Mesenchymal stem cell (in vitro differentiated cells and primary cell): Measurements from ENCODE around the gene NDST3.

Experiments used
- DNase-seq: peaks from one replicate; pipeline ENCODE4 v3.0.0-alpha.2; 2013
- H2AFZ ChIP-seq: one replicate; pipeline ENCODE4 v1.6.1; 2013; ENCODE audit warnings: low read depth, mild to moderate bottlenecking, control low read depth, inconsistent platforms, low read length, moderate library complexity
- H2AK5ac ChIP-seq: 2 replicates; pipeline ENCODE4 v1.6.1; 2013; ENCODE audit warnings: low read length, moderate library complexity, mild to moderate bottlenecking, inconsistent platforms; ENCODE audit not compliant: severe bottlenecking
- H2BK120ac ChIP-seq: one replicate; pipeline ENCODE4 v1.6.1; 2013; ENCODE audit warnings: low read depth, mild to moderate bottlenecking, inconsistent platforms, low read length, moderate library complexity
- H2BK12ac ChIP-seq, 2 experiments: one replicate each; pipeline ENCODE4 v1.6.1; 2013; ENCODE audit warnings: inconsistent platforms in 2 of 2, low read length in 2 of 2, mild to moderate bottlenecking in 2 of 2, moderate library complexity in 2 of 2, control low read depth in 1 of 2
- H2BK15ac ChIP-seq: one replicate; pipeline ENCODE4 v1.6.1; 2013; ENCODE audit warnings: mild to moderate bottlenecking, low read depth, inconsistent platforms; ENCODE audit not compliant: poor library complexity, severe bottlenecking
- H2BK5ac ChIP-seq: 2 replicates; pipeline ENCODE4 v1.6.1; 2013; ENCODE audit warnings: low read depth, mild to moderate bottlenecking, low read length, control low read depth, inconsistent platforms; ENCODE audit not compliant: poor library complexity, severe bottlenecking
- H3K14ac ChIP-seq, 2 experiments: one replicate each; pipeline ENCODE4 v1.6.1; 2013; ENCODE audit warnings: inconsistent platforms in 2 of 2, low read length in 2 of 2, control low read depth in 1 of 2, mild to moderate bottlenecking in 1 of 2, moderate library complexity in 1 of 2
- H3K18ac ChIP-seq, 2 experiments: one replicate each; pipeline ENCODE4 v1.6.1; 2013; ENCODE audit warnings: inconsistent platforms in 2 of 2, low read length in 2 of 2, control low read depth in 1 of 2, low read depth in 1 of 2, mild to moderate bottlenecking in 1 of 2
- H3K23ac ChIP-seq, 2 experiments: one replicate each; pipeline ENCODE4 v1.6.1; 2013; ENCODE audit warnings: inconsistent platforms in 2 of 2, low read length in 2 of 2, mild to moderate bottlenecking in 2 of 2, moderate library complexity in 2 of 2, control low read depth in 1 of 2
- H3K27ac ChIP-seq: 2 replicates; pipeline ENCODE4 v1.5.1; 2013; ENCODE audit warnings: mild to moderate bottlenecking, moderate library complexity, low read length, control low read depth, inconsistent platforms; ENCODE audit not compliant: poor library complexity, severe bottlenecking
- H3K27me3 ChIP-seq, 2 experiments: 2 replicates each; pipeline versions ENCODE4 v1.6.1 to v1.7.0; 2013; ENCODE audit warnings: low read length in 2 of 2, mild to moderate bottlenecking in 2 of 2, moderate library complexity in 2 of 2, control low read depth in 1 of 2, inconsistent platforms in 1 of 2; ENCODE audit not compliant: control insufficient read depth in 1 of 2, insufficient read depth in 1 of 2
- H3K36me3 ChIP-seq, 2 experiments: 2 replicates each; pipeline versions ENCODE4 v1.6.1 to v1.7.0; 2013; ENCODE audit warnings: low read length in 2 of 2, control low read depth in 1 of 2, inconsistent platforms in 1 of 2, low read depth in 1 of 2, mild to moderate bottlenecking in 1 of 2; ENCODE audit not compliant: insufficient read depth in 2 of 2, control insufficient read depth in 1 of 2
- H3K4ac ChIP-seq, 2 experiments: one replicate each; pipeline ENCODE4 v1.6.1; 2013; ENCODE audit warnings: inconsistent platforms in 2 of 2, low read length in 2 of 2, mild to moderate bottlenecking in 2 of 2, moderate library complexity in 2 of 2, control low read depth in 1 of 2, low read depth in 1 of 2
- H3K4me1 ChIP-seq: 2 replicates; pipeline ENCODE4 v1.6.1; 2013; ENCODE audit warnings: low read depth, low read length, control low read depth; ENCODE audit not compliant: control insufficient read depth, insufficient read depth
- H3K4me2 ChIP-seq: 2 replicates; pipeline ENCODE4 v1.6.1; 2013; ENCODE audit warnings: low read length, mild to moderate bottlenecking, inconsistent platforms; ENCODE audit not compliant: poor library complexity, severe bottlenecking
- H3K4me3 ChIP-seq, 2 experiments: 2 replicates each; pipeline versions ENCODE4 v1.5.1 to v1.7.0; 2013; ENCODE audit warnings: low read length in 2 of 2, mild to moderate bottlenecking in 2 of 2, control low read depth in 1 of 2, low read depth in 1 of 2; ENCODE audit not compliant: insufficient read depth in 1 of 2
- H3K79me1 ChIP-seq: replicated peaks from 2 replicates; pipeline ENCODE4 v1.6.1; 2013; ENCODE audit warnings: mild to moderate bottlenecking, control low read depth, low read length, inconsistent platforms; ENCODE audit not compliant: poor library complexity, severe bottlenecking
- H3K9ac ChIP-seq: 2 replicates; pipeline ENCODE4 v1.7.0; 2013; ENCODE audit warnings: mild to moderate bottlenecking, low read length, moderate library complexity
- H3K9me3 ChIP-seq: 2 replicates; pipeline ENCODE4 v1.7.0; 2013; ENCODE audit warnings: mild to moderate bottlenecking, low read length; ENCODE audit not compliant: control insufficient read depth
- H4K8ac ChIP-seq: one replicate; pipeline ENCODE4 v1.6.1; 2013; ENCODE audit warnings: inconsistent platforms, mild to moderate bottlenecking, low read length, moderate library complexity
- H4K91ac ChIP-seq: one replicate; pipeline ENCODE4 v1.6.1; 2013; ENCODE audit warnings: mild to moderate bottlenecking, low read length, inconsistent platforms
- WGBS: methylation state at CpG from one replicate; pipeline ENCODE4 v1.1.7; 2013; ENCODE audit warnings: mixed read lengths; 5-methylcytosine and 5-hydroxymethylcytosine counted together

The NDST3 gene

GRCh38 chr4:118224243-118224829 lies 190.1 kb downstream of the NDST3 start:
- Histone ChIP-seq H3K9ac (no peak overlapping the region), H3K18ac (no peak overlapping the region), H3K23ac (no peak overlapping the region), H2BK15ac (no peak overlapping the region), H3K79me1 (no peaks in the 10 kb centered on the region), H3K4me1 (no peaks in the 10 kb centered on the region), H3K4ac (no peak overlapping the region), H3K4me2 (no peak overlapping the region), H3K4me3 (no peak overlapping the region), H3K9me3 (no peaks in the 10 kb centered on the region), H2BK120ac (no peak overlapping the region), H3K14ac (no peak overlapping the region), H3K27ac (no peak overlapping the region), H2BK12ac (no peak overlapping the region), H3K36me3 (no peaks in the 10 kb centered on the region), H4K91ac (no peak overlapping the region), H2AK5ac (no peak overlapping the region), H2BK5ac (no peak overlapping the region), H4K8ac (no peak overlapping the region), H2AFZ (no peak overlapping the region), H3K27me3 (peaks cover 0 to 21% of the 10 kb centered on the region in 2 experiments)
- DNase-seq, result peak; percentile 73
- 31% methylated on average over 2 of the region's 3 CpGs for WGBS

- Histone ChIP-seq H3K27me3 (peaks cover 0 to 21% of the 10 kb centered on the region in 2 experiments), H3K36me3 (no peaks in the 10 kb centered on the region), H2BK120ac (no peak overlapping the region), H3K27ac (no peak overlapping the region), H3K18ac (no peak overlapping the region), H4K91ac (no peak overlapping the region), H2BK12ac (no peak overlapping the region), H3K4me3 (no peak overlapping the region), H3K9me3 (no peaks in the 10 kb centered on the region), H3K9ac (no peak overlapping the region), H3K79me1 (no peaks in the 10 kb centered on the region), H3K4me2 (no peak overlapping the region), H4K8ac (no peak overlapping the region), H2BK15ac (no peak overlapping the region), H3K23ac (no peak overlapping the region), H3K4ac (no peak overlapping the region), H2AFZ (no peak overlapping the region), H2AK5ac (no peak overlapping the region), H2BK5ac (no peak overlapping the region), H3K14ac (no peak overlapping the region), H3K4me1 (no peaks in the 10 kb centered on the region)
- WGBS, result 97% methylated on average over 3 of the region's 4 CpGs
- DNase-seq, result no peak
Observed at GRCh38 chr4:118225511-118225910, 191.2 kb downstream of the NDST3 start.

GRCh38 chr4:118226311-118227010 lies 192.2 kb downstream of the NDST3 start:
- DNase-seq, result no peak
- Histone ChIP-seq H3K9ac (no peak overlapping the region), H3K4me2 (no peak overlapping the region), H2BK5ac (no peak overlapping the region), H2AK5ac (no peak overlapping the region), H3K4me1 (no peaks in the 10 kb centered on the region), H3K23ac (no peak overlapping the region), H2BK12ac (no peak overlapping the region), H3K14ac (no peak overlapping the region), H2BK15ac (no peak overlapping the region), H3K27me3 (peaks cover 0 to 19% of the 10 kb centered on the region in 2 experiments), H4K8ac (no peak overlapping the region), H2BK120ac (no peak overlapping the region), H3K27ac (no peak overlapping the region), H3K4me3 (no peak overlapping the region), H3K36me3 (no peaks in the 10 kb centered on the region), H3K79me1 (no peaks in the 10 kb centered on the region), H3K18ac (no peak overlapping the region), H3K9me3 (no peaks in the 10 kb centered on the region), H3K4ac (no peak overlapping the region), H2AFZ (no peak overlapping the region), H4K91ac (no peak overlapping the region)
- WGBS, result 95% methylated on average over 6 of the region's 7 CpGs

GRCh38 chr4:118235566-118236120 lies 201.4 kb downstream of the NDST3 start:
- no peak overlapping the region for H2BK12ac ChIP-seq
- no peaks in the 10 kb centered on the region for H3K9me3 ChIP-seq
- no peak overlapping the region for H3K9ac ChIP-seq
- H3K18ac ChIP-seq, result no peak overlapping the region
- H4K8ac ChIP-seq, result no peak overlapping the region
- H3K36me3 ChIP-seq, result no peaks in the 10 kb centered on the region
- no peaks in the 10 kb centered on the region for H3K4me1 ChIP-seq
- H2BK5ac ChIP-seq, result no peak overlapping the region
- no peak overlapping the region for H2BK15ac ChIP-seq
- H3K4me3 ChIP-seq, result no peak overlapping the region
- H3K27ac ChIP-seq, result no peak overlapping the region
- no peak overlapping the region for H2AK5ac ChIP-seq
- 97% methylated on average over 1 of the region's 1 CpG for WGBS
- H3K14ac ChIP-seq, result no peak overlapping the region
- no peak overlapping the region for H2BK120ac ChIP-seq
- no peak overlapping the region for H3K4ac ChIP-seq
- no peaks in the 10 kb centered on the region for H3K79me1 ChIP-seq
- H4K91ac ChIP-seq, result no peak overlapping the region
- DNase-seq, result no peak
- no peak overlapping the region for H2AFZ ChIP-seq
- H3K27me3 ChIP-seq, result no peaks in the 10 kb centered on the region
- no peak overlapping the region for H3K4me2 ChIP-seq
- H3K23ac ChIP-seq, result no peak overlapping the region
